ENCODE measurements around the gene TBC1D17.
"Not testable (repeated sequence)": the region's sequence is repeated elsewhere in the genome, so short reads cannot be mapped to it uniquely, and the experiment has no call there.

The TBC1D17 gene

DNA sequence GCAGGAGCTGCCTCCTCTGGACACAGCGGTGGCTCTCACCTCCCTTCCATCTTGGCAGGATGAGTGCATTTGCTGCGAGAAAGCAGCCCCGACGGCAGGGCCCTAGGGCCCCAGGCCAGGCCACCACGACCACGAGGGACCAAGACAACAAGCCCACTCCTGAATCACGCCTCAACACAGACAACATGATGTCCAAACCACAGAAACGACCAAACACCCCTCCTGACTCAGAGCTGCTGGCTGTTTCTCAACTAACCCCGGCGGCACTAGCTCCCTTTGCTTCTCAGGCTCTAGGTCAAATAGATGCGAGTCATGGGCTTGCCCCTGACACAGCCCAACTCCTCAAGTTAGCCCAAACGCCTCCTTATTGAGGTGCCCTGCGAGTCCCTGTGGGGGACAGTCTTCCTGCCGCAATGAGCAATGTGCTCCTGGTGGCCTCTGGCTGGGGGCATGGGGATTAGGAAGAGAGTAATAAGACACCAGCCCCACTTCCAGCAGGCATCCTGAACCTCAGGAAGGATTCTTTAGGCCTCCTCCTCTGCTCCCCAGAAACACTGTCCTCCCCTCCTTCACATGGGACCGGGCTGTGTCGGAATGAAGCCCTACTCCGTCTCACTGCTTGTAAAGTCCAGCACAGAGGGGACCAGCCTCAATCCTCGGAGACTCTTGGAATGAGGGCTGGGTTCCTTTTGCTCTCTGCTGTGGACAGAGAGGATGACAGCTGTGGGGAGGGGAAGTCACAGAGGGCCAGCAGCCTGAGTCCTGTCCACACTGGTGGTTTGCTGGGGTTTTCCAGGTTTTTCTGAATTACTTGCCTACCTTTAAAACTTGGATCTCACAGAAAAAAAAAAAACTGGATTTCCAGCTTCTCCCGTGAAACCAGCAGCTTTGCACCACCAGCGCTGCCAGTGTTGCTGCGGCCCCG is 44.6 kb downstream of the TBC1D17 start:
- DNase-seq (ENCODE audit: low read depth) = no peak

DNA sequence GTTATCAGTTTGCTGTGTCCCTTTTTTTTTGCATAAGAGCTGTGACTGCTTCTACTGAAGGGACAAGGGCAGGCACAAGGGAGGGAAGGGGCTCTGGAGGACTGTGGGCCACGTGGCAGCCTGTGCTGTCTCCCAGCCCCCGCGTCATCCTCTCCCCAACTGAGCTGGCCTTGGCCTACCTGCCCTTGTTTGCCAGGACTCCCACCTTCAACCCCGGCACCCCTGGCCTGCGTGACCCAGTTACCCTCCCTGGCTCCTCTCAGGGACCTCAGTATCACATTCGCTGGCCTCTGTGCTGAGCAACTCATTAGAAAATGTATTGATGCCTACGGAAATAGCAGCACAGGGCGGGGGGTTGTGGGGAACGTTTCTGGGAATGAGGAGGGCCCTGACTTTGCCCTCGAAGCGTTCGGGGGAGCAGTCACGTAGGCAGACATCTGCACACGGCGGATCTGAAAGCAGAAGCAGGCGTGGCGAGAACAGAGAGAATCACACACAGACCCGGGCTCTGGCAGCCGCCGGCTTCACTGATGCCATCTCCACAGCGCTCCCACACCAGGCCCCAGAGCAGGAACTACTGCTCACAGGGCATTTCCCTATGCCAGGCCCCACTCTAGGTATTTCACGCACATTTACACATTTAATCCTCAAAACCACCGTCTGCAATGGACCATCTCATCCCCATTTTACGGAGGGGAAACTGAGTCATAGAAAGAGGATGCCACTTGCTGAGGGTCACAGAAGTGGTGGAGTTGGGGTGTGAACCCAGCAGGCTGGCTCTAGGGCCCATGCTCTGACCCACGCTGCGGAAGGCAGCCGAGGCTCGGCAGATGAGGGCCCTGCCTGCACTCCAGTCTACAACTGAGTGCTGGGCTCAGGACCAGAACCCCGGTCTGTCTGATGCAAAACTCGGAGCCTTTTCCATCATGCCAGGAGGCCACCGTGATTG is 45.8 kb downstream of the TBC1D17 start:
- no peak for DNase-seq (ENCODE audit: low read depth)

DNA sequence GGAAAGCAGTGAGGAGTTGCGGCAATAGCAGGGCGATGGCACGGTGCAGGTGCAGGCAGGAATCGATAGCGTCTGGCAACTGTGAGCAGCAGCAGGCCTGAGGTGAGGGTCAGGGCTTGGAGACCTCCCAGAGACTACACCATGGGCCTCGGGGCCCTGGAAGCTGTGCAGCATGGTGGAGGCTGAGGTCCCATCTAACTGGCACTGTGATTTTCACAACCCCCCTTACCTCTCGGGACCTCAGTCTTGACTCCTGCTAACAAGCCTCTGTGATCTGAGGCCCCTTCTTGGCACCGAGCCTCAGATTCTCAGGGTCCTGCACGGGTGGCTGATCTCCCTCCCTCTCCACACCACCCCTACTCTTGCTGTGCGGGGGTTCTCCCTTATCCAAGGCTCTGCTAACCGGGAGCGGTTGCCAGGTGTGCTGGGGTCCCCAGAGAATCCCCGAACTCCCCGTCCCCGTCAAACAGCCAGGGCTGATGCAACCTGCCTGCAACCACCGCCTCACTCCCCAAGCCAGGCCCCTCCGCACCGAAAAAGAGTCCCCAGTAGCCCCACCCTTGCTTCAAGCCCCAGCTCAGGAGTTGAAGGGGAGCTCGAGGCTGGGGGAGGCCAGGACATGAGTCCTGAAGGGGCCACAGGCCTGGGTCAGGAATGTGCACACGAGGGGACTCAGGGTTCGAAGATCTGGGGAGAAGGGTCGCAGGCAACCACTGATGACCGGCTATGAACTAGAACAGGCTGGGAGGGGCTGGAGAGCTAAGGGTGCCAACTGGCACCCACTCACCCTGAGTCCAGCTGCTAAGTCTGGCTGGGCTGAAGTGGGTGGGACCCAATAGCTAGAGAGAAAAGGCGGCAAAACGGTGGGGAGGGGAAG is 46.7 kb downstream of the TBC1D17 start:
- DNase-seq (ENCODE audit: low read depth) = no peak

DNA sequence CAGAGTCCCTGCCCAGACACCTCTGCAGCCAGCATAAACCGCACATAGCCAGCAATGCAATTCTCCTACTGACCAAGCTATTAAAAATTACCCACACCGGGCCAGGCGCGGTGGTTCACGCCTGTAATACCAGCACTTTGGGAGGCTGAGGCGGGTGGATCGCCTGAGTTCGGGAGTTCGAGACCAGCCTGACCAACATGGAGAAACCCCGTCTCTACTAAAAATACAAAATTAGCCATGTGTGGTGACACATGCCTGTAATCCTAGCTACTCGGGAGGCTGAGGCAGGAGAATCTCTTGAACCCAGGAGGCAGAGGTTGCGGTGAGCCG is 47.3 kb downstream of the TBC1D17 start:
- not testable (repeated sequence) for DNase-seq (ENCODE audit: low read depth)

DNA sequence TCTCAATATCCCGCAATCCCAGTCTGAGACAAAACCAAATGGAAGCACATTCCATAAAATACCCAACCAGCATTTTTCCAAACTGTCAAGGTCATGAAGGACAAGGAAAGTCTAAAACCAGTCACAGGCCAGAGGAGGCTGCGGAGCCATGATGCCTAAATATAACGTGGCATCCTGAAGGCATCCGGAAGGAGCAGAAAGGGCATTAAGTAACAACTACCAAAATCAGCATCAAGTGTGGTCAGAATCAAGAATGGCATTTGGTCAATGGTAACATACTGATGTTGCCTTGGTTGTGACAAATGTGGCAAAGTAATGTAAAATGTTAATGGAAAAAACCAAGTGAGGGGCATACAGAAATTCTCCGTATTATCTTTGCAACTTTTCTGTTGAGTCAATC is 48.0 kb downstream of the TBC1D17 start:
- no peak for DNase-seq (ENCODE audit: low read depth)

DNA sequence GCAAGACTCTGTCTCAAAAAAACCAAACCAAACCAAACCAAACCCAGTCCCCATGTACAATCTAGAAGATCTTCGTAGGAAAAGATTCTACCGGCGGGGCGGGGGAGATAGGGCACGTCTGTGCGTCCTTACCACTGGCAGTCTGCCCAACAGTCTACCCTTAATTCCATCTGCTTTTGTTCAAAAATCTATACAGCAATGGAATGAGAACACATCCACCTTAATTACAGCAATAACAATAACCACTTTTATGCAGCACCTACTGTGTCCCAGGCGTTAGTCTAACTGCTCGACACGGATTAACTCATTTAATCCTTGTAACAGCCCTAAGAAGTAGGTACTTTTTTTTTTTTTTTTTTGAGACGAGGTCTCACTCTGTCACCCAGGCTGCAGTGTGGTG is 49.0 kb downstream of the TBC1D17 start:
- no peak for DNase-seq (ENCODE audit: low read depth)

DNA sequence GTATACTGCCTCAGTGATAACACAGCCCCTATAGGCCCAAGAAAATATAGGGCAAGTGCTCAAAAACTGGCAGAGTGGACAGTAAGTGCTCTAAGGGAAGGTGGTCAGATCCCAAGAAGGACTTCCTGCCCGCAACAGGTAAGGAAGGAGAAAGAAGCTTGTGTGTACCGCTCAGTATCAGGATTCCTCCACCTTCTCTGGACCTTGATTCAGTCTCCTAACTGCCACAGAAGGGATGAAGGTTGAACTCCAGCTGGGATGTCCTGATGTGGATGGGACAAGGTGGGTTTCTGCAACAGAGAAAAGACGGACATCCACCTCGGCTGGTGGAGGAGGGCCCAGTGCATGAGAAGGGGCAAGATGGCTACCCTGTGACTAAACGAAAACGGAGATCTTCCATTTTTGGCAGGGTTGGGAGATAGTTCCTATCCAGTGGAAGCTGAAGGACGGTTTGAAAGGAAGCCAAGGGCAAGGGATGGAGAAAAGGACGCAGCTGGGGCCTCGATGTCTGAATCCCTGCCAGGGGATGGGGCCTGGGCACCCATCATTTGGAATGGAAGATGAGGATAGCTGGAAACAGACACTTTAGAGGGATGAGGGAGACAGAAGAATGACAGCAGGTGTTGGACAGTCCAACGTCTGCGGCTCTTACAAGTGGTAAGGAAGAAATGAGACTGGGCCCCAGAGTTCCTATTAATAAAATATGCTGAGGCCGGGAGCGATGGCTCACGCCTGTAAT is 50.2 kb downstream of the TBC1D17 start:
- no peak for DNase-seq (ENCODE audit: low read depth)

DNA sequence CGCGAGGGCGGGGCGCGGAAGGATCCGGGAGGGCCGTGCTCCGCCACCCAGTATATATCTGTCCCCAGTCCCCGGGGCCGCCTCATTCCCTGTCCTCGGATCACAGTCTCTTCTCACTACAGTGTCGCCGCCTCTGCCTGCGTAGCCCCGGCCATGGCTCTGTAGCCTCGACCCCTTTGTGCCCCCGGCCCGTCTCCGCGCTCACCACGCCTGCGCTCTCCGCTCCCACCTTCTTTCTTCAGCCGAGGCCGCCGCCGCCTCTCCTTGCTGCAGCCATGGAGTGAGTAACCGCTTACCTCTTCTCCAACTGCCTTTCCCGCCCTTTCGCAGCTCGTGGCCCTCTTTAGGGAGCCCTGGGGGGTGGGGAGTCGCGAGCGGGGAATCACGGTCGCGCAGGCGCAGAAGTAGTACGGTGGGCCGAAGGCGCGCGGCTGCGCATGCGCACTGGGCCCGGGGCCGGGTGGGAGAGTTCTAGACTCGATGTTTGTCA is 51.7 kb downstream of the TBC1D17 start, which contains the start of the genes ATF5 and NUP62:
Gene ATF5, plus strand, starts transcription at position 85 of the 490 bp plus-strand sequence. CDS start 1,646 bp downstream, outside the sequence.
Gene NUP62, minus strand, starts transcription at position 384 of the 490 bp plus-strand sequence. CDS start 19,697 bp downstream, outside the sequence.
- peak; percentile 89 for DNase-seq (ENCODE audit: low read depth)

DNA sequence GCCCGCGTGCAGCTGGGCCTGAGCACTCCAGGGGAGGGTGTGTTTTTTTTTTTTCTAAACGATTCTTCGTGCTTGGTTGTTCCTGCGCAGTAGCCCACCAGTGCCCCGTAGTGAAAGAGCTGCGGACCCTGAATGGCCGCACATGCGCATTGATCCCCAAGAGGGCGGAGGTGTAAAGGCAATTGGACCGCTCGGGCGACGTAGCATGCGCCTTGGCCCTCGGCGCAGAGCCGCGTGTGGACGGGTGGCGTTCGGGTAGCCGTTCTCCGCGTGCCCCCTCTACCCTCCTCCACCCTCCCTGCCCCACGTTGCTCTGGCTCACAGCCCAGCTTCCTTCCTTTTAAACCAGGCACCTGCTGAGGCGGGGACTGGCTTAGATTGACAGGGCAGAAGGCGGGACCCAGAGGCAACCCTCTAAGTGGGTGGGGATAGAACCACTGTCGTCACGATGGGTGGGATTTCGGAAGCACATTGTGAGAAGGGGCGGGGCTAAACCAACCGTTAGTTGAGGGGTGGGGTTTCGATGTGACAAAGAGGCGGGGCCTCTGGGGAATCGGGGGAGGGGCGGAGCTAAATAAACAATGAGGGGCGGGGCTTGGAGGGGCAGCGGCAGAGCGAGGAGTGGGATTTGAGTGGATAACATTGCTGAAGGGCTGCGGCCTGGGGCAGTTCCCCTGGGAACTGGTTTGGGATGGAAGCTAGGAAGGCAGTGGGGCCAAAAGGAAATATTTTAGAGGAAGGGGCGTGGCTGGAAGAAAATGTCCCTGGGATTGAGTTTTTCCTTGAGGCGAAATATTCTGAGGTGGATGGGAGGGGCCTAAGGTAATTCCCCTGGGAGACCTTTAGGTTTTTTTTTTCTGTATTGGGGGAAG is 52.3 kb downstream of the TBC1D17 start:
- peak; percentile 86 for DNase-seq (ENCODE audit: low read depth)

DNA sequence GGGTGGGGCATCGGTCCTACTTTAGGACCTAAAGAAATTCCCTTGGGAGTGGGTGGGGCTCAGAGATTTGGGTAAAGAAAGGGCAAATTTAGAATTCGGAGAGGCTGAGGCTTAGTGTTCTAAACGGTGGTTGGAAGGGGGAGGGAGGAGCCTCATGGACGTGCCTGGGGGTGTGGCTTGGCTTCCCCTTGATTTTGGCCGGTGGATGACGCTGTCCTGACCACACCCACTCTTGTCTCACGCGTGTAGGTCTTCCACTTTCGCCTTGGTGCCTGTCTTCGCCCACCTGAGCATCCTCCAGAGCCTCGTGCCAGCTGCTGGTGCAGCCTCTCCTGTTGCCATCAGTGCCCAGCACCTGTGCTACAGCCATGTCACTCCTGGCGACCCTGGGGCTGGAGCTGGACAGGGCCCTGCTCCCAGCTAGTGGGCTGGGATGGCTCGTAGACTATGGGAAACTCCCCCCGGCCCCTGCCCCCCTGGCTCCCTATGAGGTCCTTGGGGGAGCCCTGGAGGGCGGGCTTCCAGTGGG is 53.0 kb downstream of the TBC1D17 start:
- DNase-seq (ENCODE audit: low read depth) = no peak

DNA sequence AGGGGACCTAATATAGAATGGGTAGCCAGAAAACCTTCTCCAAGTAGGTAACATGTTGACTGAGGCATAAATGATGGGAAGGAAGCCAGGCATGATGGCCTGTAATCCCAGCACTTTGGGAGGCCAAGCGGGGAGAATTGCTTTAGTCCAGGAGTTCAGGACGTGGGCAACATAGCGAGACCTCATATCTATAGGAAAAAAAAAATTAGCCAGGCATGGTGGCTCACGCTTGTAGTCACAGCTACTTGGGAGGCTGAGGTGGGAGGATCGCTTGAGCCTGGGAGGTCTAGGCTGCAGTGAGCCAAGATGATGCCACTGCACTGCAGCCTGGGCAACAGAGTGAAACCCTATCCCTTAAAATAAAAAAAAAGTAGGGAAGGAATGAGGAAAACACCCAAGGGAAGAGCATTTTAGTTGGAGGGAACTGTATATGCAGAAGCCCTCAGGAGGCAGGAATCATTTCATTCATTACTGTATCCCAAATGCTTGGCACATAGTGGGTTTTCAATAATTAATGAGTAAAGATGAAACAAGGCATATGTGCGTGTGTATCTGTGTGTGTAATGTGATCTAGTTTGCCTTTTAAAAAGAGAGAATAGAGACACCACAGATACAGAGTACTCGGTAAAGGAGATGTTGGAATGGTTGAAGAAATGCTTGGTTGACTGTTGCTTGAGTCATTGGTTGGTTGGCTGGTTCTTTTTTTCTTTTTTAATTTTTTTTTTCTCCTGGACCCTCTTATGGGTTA is 54.0 kb downstream of the TBC1D17 start:
- no peak for DNase-seq (ENCODE audit: low read depth)

DNA sequence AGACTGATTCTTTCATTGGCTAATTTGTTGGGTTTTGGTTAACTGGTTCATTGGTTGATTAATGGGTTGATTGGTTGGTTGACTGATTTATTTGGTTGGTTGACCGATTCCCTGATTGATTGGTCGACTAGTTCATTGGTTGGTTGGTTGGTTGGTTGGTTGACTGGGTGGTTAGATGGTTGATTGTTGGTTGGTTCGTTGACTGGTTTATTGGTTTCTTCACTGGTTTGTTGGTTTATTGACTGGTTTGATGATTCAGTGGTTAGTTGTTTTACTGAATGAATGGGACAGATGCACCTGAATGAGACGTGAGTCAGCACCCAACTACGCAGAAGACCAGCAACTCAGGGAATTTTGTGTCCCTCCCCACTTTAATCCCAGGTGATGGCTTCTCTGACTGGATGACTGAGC is 54.5 kb downstream of the TBC1D17 start:
- DNase-seq (ENCODE audit: low read depth) = no peak

DNA sequence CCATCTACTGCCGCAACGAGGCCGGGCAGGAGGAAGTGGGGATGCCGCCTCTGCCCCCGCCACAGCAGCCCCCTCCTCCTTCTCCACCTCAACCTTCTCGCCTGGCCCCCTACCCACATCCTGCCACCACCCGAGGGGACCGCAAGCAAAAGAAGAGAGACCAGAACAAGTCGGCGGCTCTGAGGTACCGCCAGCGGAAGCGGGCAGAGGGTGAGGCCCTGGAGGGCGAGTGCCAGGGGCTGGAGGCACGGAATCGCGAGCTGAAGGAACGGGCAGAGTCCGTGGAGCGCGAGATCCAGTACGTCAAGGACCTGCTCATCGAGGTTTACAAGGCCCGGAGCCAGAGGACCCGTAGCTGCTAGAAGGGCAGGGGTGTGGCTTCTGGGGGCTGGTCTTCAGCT is 55.2 kb downstream of the TBC1D17 start:
- DNase-seq (ENCODE audit: low read depth) = peak; percentile 24

DNA sequence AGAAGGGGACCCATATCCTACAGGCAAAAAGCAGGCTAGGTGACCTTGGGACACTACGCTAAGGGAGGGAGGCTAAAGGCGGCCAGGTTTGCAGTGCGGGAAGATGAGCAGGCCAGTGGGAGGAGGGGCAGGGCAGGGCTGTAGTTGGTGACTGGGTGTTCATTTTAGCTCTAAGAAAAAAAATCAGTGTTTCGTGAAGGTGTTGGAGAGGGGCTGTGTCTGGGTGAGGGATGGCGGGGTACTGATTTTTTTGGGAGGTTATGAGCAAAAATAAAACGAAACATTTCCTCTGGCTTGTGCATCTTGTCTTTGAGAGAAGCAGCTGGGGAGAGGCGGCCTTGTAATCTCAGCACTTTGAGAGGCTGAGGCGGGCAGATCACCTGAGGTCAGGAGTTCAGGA is 56.1 kb downstream of the TBC1D17 start:
- DNase-seq (ENCODE audit: low read depth) = no peak

DNA sequence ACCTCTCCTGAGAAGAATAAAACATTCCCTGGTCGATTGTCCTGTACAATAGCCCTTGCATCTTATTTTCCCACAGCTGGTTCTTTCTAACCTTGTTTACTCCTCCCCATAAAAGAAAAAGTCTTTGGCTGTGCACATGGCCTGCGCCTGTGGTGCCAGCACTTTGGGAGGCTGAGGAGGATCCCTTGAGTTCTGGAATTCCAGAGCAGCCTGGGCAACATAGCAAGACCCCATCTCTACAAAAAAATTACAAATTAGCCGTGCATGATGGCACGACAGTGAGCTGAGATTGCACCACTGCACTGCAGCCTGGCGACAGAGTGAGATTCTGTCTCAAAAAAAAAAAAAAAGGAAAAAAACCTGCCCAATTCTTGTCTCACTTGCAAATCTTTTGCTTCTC is 59.0 kb downstream of the TBC1D17 start:
- DNase-seq (ENCODE audit: low read depth) = no peak

DNA sequence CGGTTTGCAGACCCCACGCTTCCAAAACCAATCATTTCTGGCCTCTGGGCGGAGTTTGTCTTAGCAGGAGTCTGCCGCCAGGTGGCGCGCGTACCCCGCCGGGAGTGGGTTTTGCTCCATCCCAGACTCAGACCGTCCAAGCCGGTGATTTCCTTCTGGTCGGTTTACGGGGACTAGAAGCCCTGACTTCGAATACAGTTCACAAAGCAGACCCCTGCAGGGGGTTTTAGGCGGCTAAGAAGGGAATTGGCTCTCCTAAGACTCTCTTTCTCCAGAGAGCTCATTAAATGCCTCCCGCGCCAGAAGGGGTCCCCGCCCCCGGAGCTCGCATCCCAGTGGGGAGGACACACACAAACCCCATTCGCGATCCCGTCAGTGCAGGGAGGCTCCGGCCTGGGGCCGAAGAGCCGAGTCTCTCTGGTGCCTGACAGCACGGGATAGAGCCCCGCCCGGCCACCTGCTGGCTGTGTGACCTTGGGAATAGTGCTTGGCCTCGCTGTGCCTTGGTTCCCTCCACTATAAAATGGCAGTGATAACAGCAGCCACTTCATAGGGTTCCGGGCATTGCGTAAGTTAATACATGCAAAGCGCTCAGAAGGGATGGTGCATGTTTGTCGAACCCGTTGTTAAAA is 60.4 kb downstream of the TBC1D17 start:
- DNase-seq (ENCODE audit: low read depth) = peak; percentile 71
